NCI-H1105 treated with DMSO at 0.1 percent for 48 hours (cell line): Measurements from ENCODE around the gene ZBTB20.
A peak's percentile ranks its signal among the peaks of the same experiment; 100 is the strongest.

ENCODE experiments used
- DNase-seq: peaks from one replicate; lab custom pipeline; 2025; lab: John Stamatoyannopoulos, UW

Gene ZBTB20

DNA sequence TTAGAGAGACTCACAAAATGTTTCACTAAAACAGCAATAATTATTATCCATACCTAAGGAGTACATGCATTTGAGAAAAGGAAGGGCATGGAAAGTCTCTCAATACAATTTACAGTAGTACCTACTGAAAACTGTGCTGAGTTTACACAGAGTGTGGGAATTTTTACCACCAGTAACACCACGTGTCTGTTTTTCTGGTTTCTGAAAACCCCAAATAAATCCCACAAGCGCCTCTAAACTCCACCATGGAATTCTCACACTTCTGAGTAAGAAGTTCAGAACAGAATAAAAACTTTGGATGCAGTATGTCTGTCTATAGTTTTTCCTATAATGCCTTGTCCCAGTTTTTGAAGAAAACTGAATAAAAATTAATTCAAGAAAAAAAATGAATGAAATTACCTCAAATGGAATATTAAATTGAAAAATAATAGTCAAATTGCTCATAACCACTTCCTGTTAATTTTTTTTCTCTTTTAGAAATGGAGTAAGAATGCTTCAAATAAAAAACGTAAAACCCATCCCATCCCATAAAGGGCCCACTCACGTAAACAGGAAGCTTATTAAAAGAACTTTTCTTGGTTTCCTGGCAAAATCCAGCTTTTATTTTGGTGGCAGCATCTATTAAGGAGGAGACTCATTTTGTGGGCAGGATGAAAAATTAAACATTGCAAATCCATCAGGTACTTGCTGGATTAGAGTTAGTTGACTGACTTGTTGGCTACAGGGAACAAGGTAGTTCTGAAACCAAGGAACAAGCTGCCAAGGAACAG is 475.2 kb downstream of the ZBTB20 start:
- DNase-seq: no peak

DNA sequence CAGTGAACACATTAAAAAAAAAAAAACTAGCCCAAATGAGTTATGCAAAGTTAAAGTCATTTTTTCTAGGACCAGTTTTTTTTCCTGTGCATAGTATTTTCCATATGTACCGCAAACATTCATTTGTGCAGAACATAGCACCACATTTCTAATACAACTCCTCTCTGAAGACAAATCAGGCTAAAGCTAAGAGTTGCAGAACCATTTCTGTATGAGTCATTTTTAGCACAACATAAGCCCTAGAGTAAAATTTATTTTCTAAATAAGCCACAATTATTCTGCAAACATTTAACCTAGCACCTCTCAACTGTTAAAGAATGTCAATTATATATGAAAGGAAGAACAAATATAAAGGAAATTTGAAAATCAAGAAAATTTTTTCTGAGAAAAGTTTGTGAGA is 477.5 kb downstream of the ZBTB20 start:
- no peak for DNase-seq

GRCh38 chr3:114668099-114668498 is 479.0 kb downstream of the ZBTB20 start:
- peak; percentile 8 for DNase-seq

DNA sequence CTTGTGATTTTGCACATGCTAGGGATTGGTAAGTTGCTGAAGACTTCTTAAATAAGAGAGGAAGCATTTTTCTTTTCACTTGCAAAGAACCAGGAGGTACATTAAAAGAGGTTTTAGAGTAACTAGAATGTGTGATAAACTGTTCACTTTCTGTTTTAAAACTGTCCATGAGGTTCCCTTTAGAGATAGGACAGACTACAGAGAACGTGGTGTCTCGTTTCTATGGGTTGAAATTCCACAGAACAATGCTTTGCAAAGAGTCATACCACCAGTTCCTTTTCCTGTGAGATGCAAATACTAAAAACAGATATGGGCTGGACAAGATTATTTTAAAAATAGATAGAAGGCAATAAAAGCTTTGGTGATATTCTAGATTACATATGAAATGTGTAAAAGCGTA is 480.5 kb downstream of the ZBTB20 start:
- no peak for DNase-seq

GRCh38 chr3:114664006-114664405 is 483.1 kb downstream of the ZBTB20 start:
- no peak for DNase-seq

DNA sequence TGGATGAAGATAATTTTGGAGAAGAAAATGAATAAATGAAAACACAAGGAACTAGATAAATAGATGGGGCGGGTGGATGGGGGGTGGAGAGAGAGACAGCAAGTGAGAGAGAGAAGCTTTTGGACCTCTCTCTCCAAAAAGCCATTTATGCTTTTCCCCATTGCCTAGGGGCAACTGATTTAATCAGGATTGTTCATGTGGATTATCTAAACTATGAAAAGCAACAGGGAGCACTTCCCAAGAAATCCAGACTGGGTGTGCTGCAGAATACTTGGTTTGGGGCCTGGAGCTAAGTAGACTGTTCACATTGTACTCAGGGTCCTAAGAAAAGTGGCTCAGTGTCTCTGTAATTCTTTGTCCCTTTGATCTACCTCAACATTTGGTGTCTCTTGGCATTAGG is 486.3 kb downstream of the ZBTB20 start:
- DNase-seq: no peak

DNA sequence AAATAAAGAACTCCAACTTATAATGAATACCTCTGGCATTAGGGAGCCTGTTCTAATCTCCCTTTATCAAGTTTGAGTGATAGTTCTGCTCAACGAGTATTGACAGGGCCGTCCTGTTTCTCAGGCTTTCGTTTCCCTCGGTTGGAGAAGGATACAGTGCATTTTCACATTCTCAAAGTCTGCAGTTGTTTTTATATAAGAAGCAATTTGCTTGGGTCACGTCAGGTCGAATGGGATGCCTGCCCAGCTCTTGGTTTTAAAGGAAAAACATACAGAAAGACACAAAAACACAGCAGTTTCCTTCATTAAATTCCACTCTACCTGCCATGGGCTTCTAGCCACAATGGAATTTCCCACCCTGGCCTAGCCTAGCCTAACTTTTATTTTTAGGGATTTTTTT is 487.0 kb downstream of the ZBTB20 start:
- DNase-seq: no peak

DNA sequence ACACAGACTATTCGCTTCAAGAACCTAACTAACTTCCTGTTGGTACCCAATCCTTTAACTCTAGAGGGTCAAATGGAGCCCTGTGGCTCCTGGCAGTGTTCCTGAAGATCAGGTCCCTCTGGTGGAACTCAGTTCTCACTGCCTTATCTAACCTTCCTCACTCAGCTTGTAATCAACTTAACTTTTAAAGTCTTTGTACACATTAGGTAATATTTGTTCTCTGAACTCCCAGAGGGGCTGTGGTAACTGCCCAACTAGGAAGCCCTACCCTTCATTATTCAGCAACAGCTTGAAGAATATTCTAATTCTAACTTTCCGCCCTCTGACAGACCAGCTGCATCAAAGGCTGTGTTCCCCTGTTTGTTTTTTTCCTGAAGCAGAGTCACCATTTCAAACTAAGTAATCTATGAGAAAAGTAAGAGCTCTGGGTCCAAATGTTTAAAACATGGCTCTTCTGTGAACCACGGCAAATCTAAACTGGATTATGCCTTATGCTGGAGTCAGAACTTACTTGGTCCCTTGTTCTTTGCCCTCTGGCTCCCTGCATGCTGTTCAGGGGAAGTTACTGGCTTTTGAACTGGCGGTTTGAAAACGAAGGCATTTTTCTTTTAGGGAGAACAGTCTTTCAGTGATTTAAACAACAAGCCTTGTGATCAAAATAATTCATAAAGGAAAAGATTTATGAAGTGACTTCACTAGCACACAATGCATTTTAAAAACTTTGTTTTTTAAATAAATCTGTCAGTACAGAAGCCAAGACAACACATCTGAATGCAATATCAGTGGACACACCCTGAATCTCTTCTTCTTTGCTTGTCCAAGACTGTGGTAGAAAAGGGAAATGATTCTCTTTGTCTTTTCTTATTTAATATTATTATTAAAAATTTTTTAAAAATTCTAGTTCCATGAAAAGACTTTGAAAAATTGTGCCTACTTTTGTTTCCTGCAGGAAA is 487.7 kb downstream of the ZBTB20 start:
- DNase-seq: no peak

DNA sequence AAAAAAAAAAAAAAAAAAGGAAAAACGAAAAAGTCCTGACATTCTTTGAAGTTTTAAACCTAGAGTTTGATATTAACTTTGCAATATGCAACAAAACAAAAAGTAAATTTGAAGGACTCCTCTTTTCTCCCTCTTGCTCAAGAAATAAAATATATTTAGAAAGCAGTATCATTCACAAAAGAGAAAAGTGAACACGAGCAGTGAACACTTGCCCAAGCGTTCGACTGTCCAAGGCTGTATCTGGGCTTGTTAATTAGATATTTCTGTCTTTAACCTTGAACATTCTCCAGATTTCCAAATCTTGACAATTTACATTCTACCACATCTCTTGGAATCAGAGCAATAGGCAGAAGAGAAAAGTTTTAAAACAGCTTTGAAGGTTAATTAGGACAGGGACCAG is 495.5 kb downstream of the ZBTB20 start:
- DNase-seq: no peak

GRCh38 chr3:114650808-114651207 is 496.3 kb downstream of the ZBTB20 start:
- no peak for DNase-seq

DNA sequence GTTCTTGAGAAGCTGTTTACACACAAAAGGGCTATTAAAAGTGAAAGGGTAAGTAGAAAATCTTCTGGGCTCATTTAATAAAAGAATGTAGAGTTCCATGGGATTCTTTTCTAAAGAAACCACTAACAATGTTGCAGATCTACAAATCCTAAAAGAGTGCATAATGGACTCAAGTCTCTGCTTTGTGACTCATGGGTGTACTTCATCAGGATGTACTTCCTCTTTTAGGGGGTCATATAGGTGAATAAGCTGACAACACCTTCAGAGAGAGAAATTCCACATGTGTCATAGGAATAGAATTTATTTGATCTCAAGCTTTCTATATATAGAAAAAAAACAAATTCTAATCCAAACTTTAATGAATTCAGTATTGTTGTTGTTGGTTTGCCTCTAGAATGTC is 497.8 kb downstream of the ZBTB20 start:
- no peak for DNase-seq

DNA sequence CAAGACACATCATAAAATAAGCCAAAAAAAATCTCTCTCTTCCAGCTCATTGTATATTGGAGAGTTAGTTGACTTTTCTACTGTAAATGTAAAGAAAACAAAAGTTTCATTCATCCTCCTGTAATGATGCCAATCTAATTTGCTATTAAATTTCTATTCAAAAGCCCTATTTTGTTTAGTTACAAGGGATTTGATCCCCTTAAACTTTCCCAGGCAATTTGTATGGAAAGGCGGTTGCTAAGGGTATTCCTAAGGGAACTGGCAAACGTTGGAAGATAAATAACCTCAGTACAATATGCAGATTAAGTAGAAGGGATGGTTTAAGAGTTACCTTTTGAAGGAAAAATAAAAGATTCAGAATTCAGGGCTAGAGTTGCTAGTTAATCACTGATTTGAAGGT is 500.6 kb downstream of the ZBTB20 start:
- no peak for DNase-seq

GRCh38 chr3:114645392-114645791 is 501.7 kb downstream of the ZBTB20 start:
- DNase-seq: no peak

- DNase-seq: no peak
These were observed 502.7 kb downstream of the ZBTB20 start for GRCh38 chr3:114644367-114644766.

- DNase-seq: no peak
These were observed 503.9 kb downstream of the ZBTB20 start for GRCh38 chr3:114642951-114643741.

DNA sequence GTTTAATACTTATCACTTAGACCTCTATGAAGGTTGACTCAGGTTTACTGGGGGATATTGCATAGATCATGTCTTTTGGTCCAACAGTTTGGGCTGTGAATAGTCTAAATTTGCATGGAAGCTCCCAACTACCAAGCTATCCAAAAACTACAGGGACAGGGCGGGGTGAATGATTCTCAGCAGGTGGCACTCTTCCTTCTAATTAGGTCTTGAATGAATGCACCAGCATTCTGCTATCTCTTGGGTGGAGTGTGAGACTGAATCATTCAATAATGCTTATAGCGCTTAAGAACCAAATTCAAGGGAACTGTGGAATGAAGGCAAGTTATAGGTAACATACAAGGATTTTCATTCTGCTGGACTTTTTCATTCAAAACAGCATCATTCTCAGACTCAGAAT is 507.0 kb downstream of the ZBTB20 start:
- DNase-seq: no peak

GRCh38 chr3:114639171-114639570 is 507.9 kb downstream of the ZBTB20 start:
- no peak for DNase-seq

DNA sequence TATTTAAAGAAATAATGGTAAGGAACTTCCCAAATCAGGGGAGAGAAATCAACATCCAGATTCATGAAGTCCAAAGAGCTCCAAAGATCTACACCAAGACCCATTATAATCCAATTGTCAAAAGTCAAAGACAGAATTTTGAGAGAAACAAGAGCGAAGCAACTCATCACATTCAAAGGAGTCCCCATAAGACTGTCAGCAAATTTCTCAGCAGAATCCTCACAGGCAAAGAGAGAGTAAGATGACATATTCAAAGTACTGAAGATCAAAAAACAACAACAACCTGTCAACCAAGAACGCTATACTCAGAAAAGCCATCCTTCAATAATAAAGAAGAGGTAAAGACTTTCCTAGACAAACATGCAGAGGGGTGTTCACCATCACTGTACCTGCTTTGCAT is 511.2 kb downstream of the ZBTB20 start:
- DNase-seq: no peak

DNA sequence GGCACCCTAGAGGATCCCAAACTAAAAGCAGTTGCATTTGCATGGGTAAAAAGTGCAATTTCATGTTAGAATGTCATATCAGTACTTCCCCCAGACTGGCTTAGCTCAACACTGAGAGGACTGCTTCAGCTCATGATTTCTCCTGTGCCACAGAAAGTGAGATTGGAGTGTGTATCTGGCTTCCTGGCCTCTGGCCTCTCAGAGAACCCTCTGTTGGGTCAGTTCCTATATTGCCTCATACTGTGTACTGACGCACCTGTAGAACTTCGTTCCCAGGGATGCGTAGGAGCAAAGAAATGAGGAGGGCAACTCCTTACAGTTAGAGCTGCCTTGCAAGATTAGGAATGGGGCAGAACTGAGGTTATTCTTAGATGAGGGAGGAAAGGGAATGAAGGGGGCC is 512.5 kb downstream of the ZBTB20 start:
- DNase-seq: no peak

DNA sequence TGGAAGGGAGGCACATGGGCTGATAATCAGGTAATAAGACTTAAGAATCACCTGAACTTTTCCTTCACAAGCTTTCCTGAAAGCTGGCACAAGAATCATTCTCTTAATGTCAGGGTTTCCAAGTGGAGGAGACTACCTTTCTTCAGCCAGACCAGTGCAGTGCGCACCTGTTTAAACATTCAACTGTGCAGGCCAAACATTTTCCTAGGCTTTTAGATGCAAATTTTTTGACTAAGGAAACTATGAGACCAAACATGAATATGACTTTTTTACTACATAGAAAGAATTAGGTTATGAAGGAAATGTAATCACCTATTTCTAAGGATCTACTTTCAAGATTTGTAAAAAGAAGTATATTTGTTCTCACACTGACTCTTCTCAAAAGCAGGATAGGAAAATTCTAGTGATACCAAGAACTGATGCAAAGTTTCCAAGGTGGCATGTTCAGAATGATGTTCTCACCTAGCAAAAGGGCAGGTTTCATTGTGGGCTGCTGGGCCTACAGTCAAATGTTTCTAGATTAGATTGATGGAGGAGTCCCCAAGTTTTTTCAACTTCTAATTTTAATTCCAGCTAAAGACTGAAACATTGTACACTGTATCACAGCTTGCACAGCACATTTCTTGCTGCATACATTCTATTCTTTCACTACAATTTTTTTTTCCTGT is 514.2 kb downstream of the ZBTB20 start:
- no peak for DNase-seq

DNA sequence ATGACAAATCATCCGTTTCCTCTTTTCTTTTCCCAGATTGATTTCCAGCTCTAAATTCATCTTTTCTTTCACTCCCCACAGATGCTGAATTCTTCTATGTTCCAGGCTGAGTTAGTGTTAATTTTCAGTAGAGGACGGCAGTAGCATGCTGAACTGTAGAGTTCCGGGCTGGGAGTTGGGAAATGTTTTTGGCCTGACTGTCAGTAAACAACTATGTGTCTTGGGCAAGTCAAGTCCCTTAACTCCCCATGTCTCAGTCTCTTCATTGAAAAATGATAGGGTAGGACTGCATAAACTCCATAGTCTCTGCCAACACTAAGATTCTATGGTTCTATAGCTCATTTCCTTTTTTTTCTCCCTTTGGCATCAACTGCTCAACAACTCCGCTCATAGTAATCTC is 519.3 kb downstream of the ZBTB20 start:
- no peak for DNase-seq

GRCh38 chr3:114626751-114627150 is 520.3 kb downstream of the ZBTB20 start:
- no peak for DNase-seq
